Tibial nerve (tissue), 4 donors: ENCODE measurements around the gene OR5B3. TPM values are rescaled to one million over a fixed set of nuclear protein-coding genes. Genes with fewer than 3 reads are reported as not detected.

Experiments
- DNase-seq, 2 donors: peaks; one replicate each; pipeline ENCODE4 v3.0.0-alpha.2; 2019; ENCODE audit warnings: low spot score in 2 of 2
- H3K27ac ChIP-seq, 4 donors: fragments of 200-600 bp; sonication (generic) in 3 of 4; one replicate each; pipeline ENCODE4 v1.5.1; 2017 to 2019; ENCODE audit warnings: mild to moderate bottlenecking in 1 of 4
- H3K27me3 ChIP-seq, 2 donors: fragments of 200-600 bp; sonication (generic) in 1 of 2; one replicate each; pipeline versions ENCODE4 v1.5.1 to v1.6.0; 2017 to 2019
- H3K36me3 ChIP-seq, 3 donors: fragments of 200-600 bp; sonication (generic); one replicate each; pipeline ENCODE4 v1.5.1; 2018 to 2019
- H3K4me1 ChIP-seq, 4 donors: fragments of 200-600 bp; sonication (generic) in 3 of 4; one replicate each; pipeline ENCODE4 v1.5.1; 2017 to 2019
- H3K4me3 ChIP-seq, 4 donors: fragments of 200-600 bp; sonication (generic) in 3 of 4; one replicate each; pipeline ENCODE4 v1.5.1; 2017 to 2019; ENCODE audit warnings: mild to moderate bottlenecking in 1 of 4, moderate library complexity in 1 of 4
- H3K9me3 ChIP-seq, 4 donors: fragments of 200-600 bp; sonication (generic) in 3 of 4; one replicate each; pipeline ENCODE4 v1.5.1; 2017 to 2019
- CTCF ChIP-seq, 5 experiments: fragments of 200-600 bp in 3 of 5; fragments of 450-650 bp in 2 of 5; sonication (generic) in 3 of 5; IDR thresholded peaks; one replicate each; pipeline ENCODE4 v1.5.1; 2016 to 2019; ENCODE audit warnings: antibody characterized with exemption in 5 of 5, mild to moderate bottlenecking in 3 of 5, moderate library complexity in 2 of 5
- EP300 ChIP-seq, 2 donors: sonication (generic); formaldehyde crosslinking; IDR thresholded peaks; one replicate each; pipeline ENCODE4 v1.6.1; 2017; ENCODE audit warnings: antibody characterized with exemption in 2 of 2, mild to moderate bottlenecking in 1 of 2
- POLR2A ChIP-seq, 2 donors: fragments of 450-650 bp; IDR thresholded peaks; one replicate each; pipeline ENCODE4 v1.6.1; 2017; ENCODE audit warnings: antibody characterized with exemption in 2 of 2, mild to moderate bottlenecking in 2 of 2, moderate library complexity in 2 of 2
- WGBS, 2 donors: methylation state at CpG; one replicate each; pipeline ENCODE4 v1.1.5; 2018; 5-methylcytosine and 5-hydroxymethylcytosine counted together
- total RNA-seq, 4 donors: library from RNA; depleted of rRNA; stranded (reverse); fragments of >200 nt; gene quantifications; one replicate each; pipeline ENCODE4 v1.1.0, GENCODE V29; 2016

OR5B3 gene
- total RNA-seq, result not detected

- no peaks in the 10 kb centered on the region for H3K27me3 ChIP-seq
- TF ChIP-seq POLR2A (IDR thresholded peaks at IDR 0.05) (no peak), EP300 (IDR thresholded peaks at IDR 0.05) (no peak), CTCF (IDR thresholded peaks at IDR 0.05) (no peak)
- H3K4me3 ChIP-seq, result no peak within 1 kb of the TSS
- WGBS, 2 donors, result 67 to 79% methylated on average over 1 of the region's 1 CpG
- H3K27ac ChIP-seq, result no peak within 1 kb of the TSS
- H3K4me1 ChIP-seq, result no peaks in the 10 kb centered on the region
- H3K9me3 ChIP-seq, result peaks cover 0 to 41% (median 4%) of the 10 kb centered on the region in 4 donors
- no peak for DNase-seq
- H3K36me3 ChIP-seq, result no peaks in the 10 kb centered on the region
Observed at GRCh38 chr11:58406774-58407173, at the start of gene OR5B3. TSS of gene OR5B3 (minus strand) at chr11:58406874. CDS start at chr11:58403409, 3,465 bp downstream.

GRCh38 chr11:58451585-58451984 is 44.9 kb upstream of the OR5B3 start:
- Histone ChIP-seq H3K36me3 (no peaks in the 10 kb centered on the region), H3K27me3 (no peaks in the 10 kb centered on the region), H3K4me1 (no peaks in the 10 kb centered on the region), H3K4me3 (no peak overlapping the region), H3K27ac (no peak overlapping the region), H3K9me3 (peaks cover 0 to 21% (median 0%) of the 10 kb centered on the region in 4 donors)
- 56 to 68% methylated on average over 3 of the region's 3 CpGs for WGBS, 2 donors
- TF ChIP-seq CTCF (IDR thresholded peaks at IDR 0.05), result no peak
- no peak for TF ChIP-seq EP300 (IDR thresholded peaks at IDR 0.05)
- no peak for TF ChIP-seq POLR2A (IDR thresholded peaks at IDR 0.05)
- DNase-seq, result no peak

- Histone ChIP-seq H3K4me1 (no peaks in the 10 kb centered on the region), H3K27ac (no peak overlapping the region), H3K36me3 (no peaks in the 10 kb centered on the region), H3K4me3 (no peak overlapping the region), H3K9me3 (peaks cover 0 to 45% (median 0%) of the 10 kb centered on the region in 4 donors), H3K27me3 (no peaks in the 10 kb centered on the region)
- DNase-seq, result no peak
- TF ChIP-seq CTCF (IDR thresholded peaks at IDR 0.05) (no peak), EP300 (IDR thresholded peaks at IDR 0.05) (no peak), POLR2A (IDR thresholded peaks at IDR 0.05) (no peak)
- 76 to 83% methylated on average over 6 of the region's 6 CpGs for WGBS, 2 donors
Observed at GRCh38 chr11:58446294-58446693, 39.6 kb upstream of the OR5B3 start.

GRCh38 chr11:58444300-58444699 is 37.6 kb upstream of the OR5B3 start:
- H3K4me3 ChIP-seq, result no peak overlapping the region
- no peaks in the 10 kb centered on the region for H3K27me3 ChIP-seq
- H3K9me3 ChIP-seq, result peaks cover 0 to 45% (median 0%) of the 10 kb centered on the region in 4 donors
- WGBS, 2 donors, result 85 to 93% methylated on average over 2 of the region's 2 CpGs
- no peak for DNase-seq
- no peaks in the 10 kb centered on the region for H3K4me1 ChIP-seq
- no peak overlapping the region for H3K27ac ChIP-seq
- no peak for TF ChIP-seq CTCF (IDR thresholded peaks at IDR 0.05)
- no peak for TF ChIP-seq POLR2A (IDR thresholded peaks at IDR 0.05)
- TF ChIP-seq EP300 (IDR thresholded peaks at IDR 0.05), result no peak
- no peaks in the 10 kb centered on the region for H3K36me3 ChIP-seq

GRCh38 chr11:58442136-58442535 is 35.5 kb upstream of the OR5B3 start, which contains the start of gene OR5B12:
TSS of gene OR5B12 (minus strand) at chr11:58442236. CDS start at chr11:58440151, 2,085 bp downstream.
- Histone ChIP-seq H3K27ac (no peak within 1 kb of the TSS), H3K27me3 (no peaks in the 10 kb centered on the region), H3K4me3 (no peak within 1 kb of the TSS), H3K36me3 (no peaks in the 10 kb centered on the region), H3K4me1 (no peaks in the 10 kb centered on the region), H3K9me3 (peaks cover 0 to 39% (median under 1%) of the 10 kb centered on the region in 4 donors)
- TF ChIP-seq POLR2A (IDR thresholded peaks at IDR 0.05) (no peak), CTCF (IDR thresholded peaks at IDR 0.05) (no peak), EP300 (IDR thresholded peaks at IDR 0.05) (no peak)
- no peak for DNase-seq
- WGBS, 2 donors, result 83 to 88% methylated on average over 1 of the region's 1 CpG
